Measurements from ENCODE around the gene SALL3. TPM values are rescaled to one million over a fixed set of nuclear protein-coding genes. Genes with fewer than 3 reads are reported as not detected.
"Not testable (repeated sequence)": the region's sequence is repeated elsewhere in the genome, so short reads cannot be mapped to it uniquely, and the experiment has no call there.

SALL3 gene
- total RNA-seq, 3 donors from 2014 or later, result not detected

DNA sequence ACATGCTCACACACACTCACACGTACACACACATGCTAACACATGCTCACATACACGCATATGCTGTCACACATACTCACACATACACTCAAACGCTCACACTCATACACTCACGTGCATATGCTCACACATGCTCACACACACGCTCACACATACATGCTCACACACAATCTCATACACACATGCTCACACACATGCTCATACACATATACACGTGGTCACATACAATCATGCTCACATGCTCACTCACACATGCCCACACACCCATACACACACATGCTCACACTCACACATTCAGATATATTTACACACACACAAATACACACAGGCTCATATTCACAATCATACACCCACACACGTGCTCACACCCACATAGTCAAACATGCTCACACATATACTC lies 17.5 kb upstream of the SALL3 start:
- no peak for TF ChIP-seq CTCF (IDR thresholded peaks at IDR 0.05)
- no peak for TF ChIP-seq POLR2AphosphoS5 (IDR thresholded peaks at IDR 0.05)
- no peak for TF ChIP-seq POLR2A (IDR thresholded peaks at IDR 0.05)
- DNase-seq (ENCODE audit: low spot score in 2 of 2), result no peak
- Histone ChIP-seq H3K27ac (no peak overlapping the region), H3K9me3 (peaks cover 0 to 4% of the 10 kb centered on the region in 2 donors), H3K36me3 (no peaks in the 10 kb centered on the region), H3K4me1 (no peaks in the 10 kb centered on the region), H3K4me3 (no peak overlapping the region), H3K27me3 (peaks cover 0 to 15% of the 10 kb centered on the region in 2 donors)
- intact Hi-C loops (cut with DNase I; ENCODE audit: low total_unique reads), result no loop called here

DNA sequence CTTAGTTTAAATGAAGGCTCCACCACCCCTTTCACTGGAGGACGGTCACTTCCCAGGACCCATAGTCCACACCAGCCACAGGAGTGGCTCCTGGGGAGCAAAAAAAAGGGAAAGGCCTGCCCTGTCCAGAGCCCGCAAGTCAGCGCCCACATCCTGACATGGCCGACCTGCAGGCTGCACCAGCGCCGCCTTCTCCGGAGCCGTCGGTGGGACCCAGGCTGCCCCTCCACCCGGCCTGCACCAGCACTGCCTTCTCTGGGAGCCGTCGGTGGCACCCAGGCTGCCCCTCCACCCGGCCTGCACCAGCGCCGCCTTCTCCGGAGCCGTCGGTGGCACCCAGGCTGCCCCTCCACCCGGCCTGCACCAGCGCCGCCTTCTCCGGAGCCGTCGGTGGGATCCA lies 14.9 kb upstream of the SALL3 start:
- H3K9me3 ChIP-seq; H3K4me3 ChIP-seq; intact Hi-C loops (cut with DNase I; ENCODE audit: low total_unique reads); DNase-seq (ENCODE audit: low spot score in 2 of 2); H3K36me3 ChIP-seq; H3K27ac ChIP-seq; H3K4me1 ChIP-seq: not testable (repeated sequence)
- H3K27me3 ChIP-seq, result peaks cover 0 to 29% of the 10 kb centered on the region in 2 donors

DNA sequence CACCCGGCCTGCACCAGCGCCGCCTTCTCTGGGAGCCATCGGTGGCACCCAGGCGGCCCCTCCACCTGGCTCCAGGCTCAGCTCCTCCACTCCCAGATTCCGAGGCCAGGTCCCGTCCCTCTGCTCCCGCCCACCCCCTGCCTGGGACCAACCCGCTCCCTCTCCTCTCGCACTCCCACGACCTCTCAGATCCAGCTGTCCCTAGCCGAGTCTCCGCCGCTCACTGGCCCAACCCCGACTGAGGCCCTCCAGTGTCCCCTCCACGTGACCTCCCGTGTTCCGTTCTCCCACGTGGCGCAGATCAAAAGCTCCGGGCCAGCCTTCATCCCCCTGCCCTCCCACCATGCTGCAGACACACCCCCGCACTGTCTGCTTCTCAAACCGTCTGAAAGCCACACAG lies 14.4 kb upstream of the SALL3 start:
- H3K4me3 ChIP-seq, result no peak overlapping the region
- no peaks in the 10 kb centered on the region for H3K36me3 ChIP-seq
- peaks cover 0 to 4% of the 10 kb centered on the region in 2 donors for H3K9me3 ChIP-seq
- DNase-seq (ENCODE audit: low spot score in 2 of 2), result no peak
- TF ChIP-seq POLR2A (IDR thresholded peaks at IDR 0.05), result no peak
- no peak for TF ChIP-seq POLR2AphosphoS5 (IDR thresholded peaks at IDR 0.05)
- TF ChIP-seq CTCF (IDR thresholded peaks at IDR 0.05), result no peak
- no peak overlapping the region for H3K27ac ChIP-seq
- H3K27me3 ChIP-seq, result peaks cover 0 to 32% of the 10 kb centered on the region in 2 donors
- intact Hi-C loops (cut with DNase I; ENCODE audit: low total_unique reads), result no loop called here
- H3K4me1 ChIP-seq, result no peaks in the 10 kb centered on the region

DNA sequence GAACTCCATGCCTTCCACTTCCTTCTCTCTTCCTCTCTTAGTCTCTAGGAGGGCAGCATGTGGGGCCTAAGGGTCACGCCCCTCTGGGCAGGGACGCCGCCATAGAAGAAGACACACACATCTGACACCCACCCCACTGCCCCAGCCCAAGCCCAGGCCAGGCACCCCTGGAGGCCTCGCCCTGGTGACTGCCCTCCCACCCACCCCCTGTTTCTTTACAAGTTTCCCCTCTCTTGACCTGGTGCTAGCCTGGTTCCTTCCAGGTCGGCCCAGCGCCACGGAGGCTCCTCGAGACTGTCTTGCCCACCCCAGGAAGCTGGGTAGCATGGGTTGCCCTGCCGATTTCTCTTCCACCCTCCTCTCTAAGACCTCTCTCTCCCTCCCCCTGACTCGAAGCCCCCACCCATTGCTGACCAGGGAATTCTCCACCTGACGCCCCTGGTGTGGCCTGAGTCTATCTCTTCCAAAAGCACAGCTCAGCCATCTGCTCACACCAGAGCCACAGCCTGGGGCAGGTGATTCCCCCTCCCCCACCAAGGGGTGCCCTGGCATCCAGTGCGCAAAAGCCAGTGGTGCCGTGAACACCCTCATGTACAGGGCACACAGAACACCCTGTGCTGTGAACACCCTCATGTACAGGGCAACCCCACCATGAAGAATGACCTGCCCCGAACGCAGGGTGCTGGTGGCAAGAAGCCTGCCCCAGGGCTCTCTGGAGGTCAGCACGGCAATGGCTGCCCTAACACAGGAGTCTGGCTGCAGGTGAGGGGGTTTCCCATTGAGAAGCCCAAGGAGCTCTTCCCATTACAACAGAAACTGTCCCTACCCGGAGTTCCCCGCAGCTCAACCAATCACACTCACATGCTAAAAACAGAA lies 13.5 kb upstream of the SALL3 start:
- intact Hi-C loops (cut with DNase I; ENCODE audit: low total_unique reads), result no loop called here
- H3K9me3 ChIP-seq, result peaks cover 0 to 4% of the 10 kb centered on the region in 2 donors
- H3K27me3 ChIP-seq, result peaks cover 0 to 38% of the 10 kb centered on the region in 2 donors
- no peak overlapping the region for H3K4me3 ChIP-seq
- H3K36me3 ChIP-seq, result no peaks in the 10 kb centered on the region
- TF ChIP-seq POLR2A (IDR thresholded peaks at IDR 0.05), result no peak
- no peak for TF ChIP-seq CTCF (IDR thresholded peaks at IDR 0.05)
- no peak for TF ChIP-seq POLR2AphosphoS5 (IDR thresholded peaks at IDR 0.05)
- no peak for DNase-seq (ENCODE audit: low spot score in 2 of 2)
- H3K4me1 ChIP-seq, result no peaks in the 10 kb centered on the region
- no peak overlapping the region for H3K27ac ChIP-seq

DNA sequence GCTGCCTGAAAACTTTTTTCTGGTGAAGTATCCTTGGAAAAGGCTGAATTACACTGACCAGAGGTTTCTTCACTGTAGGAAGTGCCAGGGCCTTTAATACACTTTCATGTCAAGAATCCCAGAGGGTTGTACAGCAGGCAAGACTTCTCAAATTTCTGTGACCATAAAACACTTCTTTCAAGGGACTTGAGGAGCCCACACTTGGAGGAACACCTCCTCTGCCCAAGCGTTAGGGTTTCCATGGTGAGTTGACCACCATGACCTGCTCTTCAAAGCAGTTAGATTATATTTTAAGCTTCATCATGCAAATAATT lies 12.9 kb upstream of the SALL3 start:
- no peak for DNase-seq (ENCODE audit: low spot score in 2 of 2)

More for the DNA sequence above, 12.9 kb upstream of the SALL3 start:
- no peak for TF ChIP-seq POLR2A (IDR thresholded peaks at IDR 0.05)
- TF ChIP-seq POLR2AphosphoS5 (IDR thresholded peaks at IDR 0.05), result no peak
- TF ChIP-seq CTCF (IDR thresholded peaks at IDR 0.05), result no peak
- peaks cover 0 to 4% of the 10 kb centered on the region in 2 donors for H3K9me3 ChIP-seq
- H3K4me3 ChIP-seq, result no peak overlapping the region
- no peaks in the 10 kb centered on the region for H3K4me1 ChIP-seq
- no peaks in the 10 kb centered on the region for H3K36me3 ChIP-seq
- H3K27me3 ChIP-seq, result peaks cover 0 to 44% of the 10 kb centered on the region in 2 donors
- intact Hi-C loops (cut with DNase I; ENCODE audit: low total_unique reads), result no loop called here
- H3K27ac ChIP-seq, result no peak overlapping the region
